Central memory CD8-positive, alpha-beta T cell (primary cell): ENCODE results near the gene SMR3B.

Experiments used
- ATAC-seq: fragments of 150-1000 bp; cut with Tn5 transposase; replicated peaks from 2 replicates; pipeline ENCODE4 v1.10.0; 2022; ENCODE audit warnings: mild to moderate bottlenecking, moderate FRiP score, moderate number of reproducible peaks; ENCODE audit not compliant: poor library complexity, severe bottlenecking; ENCODE audit errors: extremely low read depth
- DNase-seq, 2 donors: peaks; one replicate each; pipeline ENCODE4 v3.0.0; 2021; ENCODE audit warnings: low spot score in 2 of 2
- H3K27ac Mint-ChIP-seq: one replicate; pipeline ENCODE4 v1.8.0; 2022; ENCODE audit warnings: low read depth, mild to moderate bottlenecking, moderate library complexity, mixed read lengths
- H3K27me3 Mint-ChIP-seq: one replicate; pipeline ENCODE4 v1.8.0; 2022; ENCODE audit warnings: mixed read lengths
- H3K36me3 Mint-ChIP-seq: one replicate; pipeline ENCODE4 v1.8.0; 2022; ENCODE audit warnings: mild to moderate bottlenecking, moderate library complexity, mixed read lengths; ENCODE audit not compliant: insufficient read depth
- H3K4me1 Mint-ChIP-seq: one replicate; pipeline ENCODE4 v1.8.0; 2022; ENCODE audit warnings: mixed read lengths
- H3K4me3 Mint-ChIP-seq: one replicate; pipeline ENCODE4 v1.8.0; 2022; ENCODE audit warnings: mild to moderate bottlenecking, moderate library complexity, mixed read lengths
- H3K9me3 Mint-ChIP-seq: one replicate; pipeline ENCODE4 v1.8.0; 2022; ENCODE audit warnings: mixed read lengths

Gene SMR3B

DNA sequence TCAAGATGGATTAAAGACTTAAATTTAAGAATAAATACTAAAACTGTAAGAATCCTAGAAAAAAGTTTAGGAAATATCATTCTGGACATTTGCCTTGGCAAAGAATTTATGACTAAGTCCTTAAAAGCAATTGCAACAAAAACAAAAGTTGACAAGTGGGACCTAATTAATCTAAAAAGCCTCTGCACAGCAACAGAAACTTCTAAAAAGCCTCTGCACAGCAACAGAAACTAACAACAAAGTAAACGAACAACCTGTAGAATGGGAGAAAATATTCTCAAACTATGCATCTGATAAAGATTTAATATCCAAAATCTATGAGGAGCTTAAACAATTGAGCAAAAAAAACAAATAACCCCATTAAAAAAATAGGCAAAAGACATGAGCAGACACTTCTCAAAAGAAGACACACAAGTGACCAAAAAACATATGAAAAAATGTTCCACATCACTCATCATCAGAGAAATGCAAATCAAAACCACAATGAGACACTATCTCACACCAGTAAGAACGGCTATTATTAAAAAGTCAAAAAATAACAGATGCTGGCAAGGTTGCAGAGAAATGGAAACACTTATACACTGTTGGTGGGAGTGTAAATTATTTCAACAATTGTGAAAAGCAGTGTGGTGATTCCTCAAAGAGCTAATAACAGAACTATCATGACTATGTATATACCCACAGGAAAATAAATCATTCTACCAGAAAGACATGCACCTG, 9.3 kb downstream of the SMR3B start:
- Mint-ChIP-seq H3K36me3 (no peaks in the 10 kb centered on the region), H3K9me3 (peaks cover 20% of the 10 kb centered on the region), H3K4me1 (no peaks in the 10 kb centered on the region), H3K27ac (no peak overlapping the region), H3K27me3 (no peaks in the 10 kb centered on the region), H3K4me3 (no peak overlapping the region)
- ATAC-seq (no peak), DNase-seq (no peak)

DNA sequence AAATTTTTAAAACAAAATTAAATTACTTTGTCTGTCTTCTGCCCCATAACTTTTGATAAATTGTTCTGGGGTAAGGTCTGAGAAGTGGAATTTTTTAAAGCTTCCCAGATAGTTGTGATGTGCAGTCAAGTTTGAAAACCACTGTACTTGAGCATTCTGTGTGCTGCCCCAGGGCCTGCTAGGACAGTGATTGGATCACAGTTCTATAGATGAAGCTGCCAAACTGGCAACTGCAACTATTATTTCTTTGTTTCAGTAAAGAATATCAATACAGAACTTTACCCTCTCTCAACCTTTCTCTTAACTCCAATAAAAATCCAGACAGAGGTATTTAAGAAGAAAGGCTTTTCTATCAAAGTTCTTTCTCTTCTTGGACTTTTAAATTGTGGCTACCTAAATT, 14.6 kb downstream of the SMR3B start, which contains the start of gene OPRPN:
Gene OPRPN, plus strand, starts transcription at position 361 of the 400 bp plus-strand sequence. CDS start 1,346 bp downstream, outside the sequence.
- H3K36me3 Mint-ChIP-seq = no peaks in the 10 kb centered on the region
- no peak for DNase-seq
- no peak within 1 kb of the TSS for H3K4me3 Mint-ChIP-seq
- ATAC-seq = no peak
- no peaks in the 10 kb centered on the region for H3K27me3 Mint-ChIP-seq
- H3K4me1 Mint-ChIP-seq = no peaks in the 10 kb centered on the region
- no peak within 1 kb of the TSS for H3K27ac Mint-ChIP-seq
- H3K9me3 Mint-ChIP-seq = peaks cover 4% of the 10 kb centered on the region

DNA sequence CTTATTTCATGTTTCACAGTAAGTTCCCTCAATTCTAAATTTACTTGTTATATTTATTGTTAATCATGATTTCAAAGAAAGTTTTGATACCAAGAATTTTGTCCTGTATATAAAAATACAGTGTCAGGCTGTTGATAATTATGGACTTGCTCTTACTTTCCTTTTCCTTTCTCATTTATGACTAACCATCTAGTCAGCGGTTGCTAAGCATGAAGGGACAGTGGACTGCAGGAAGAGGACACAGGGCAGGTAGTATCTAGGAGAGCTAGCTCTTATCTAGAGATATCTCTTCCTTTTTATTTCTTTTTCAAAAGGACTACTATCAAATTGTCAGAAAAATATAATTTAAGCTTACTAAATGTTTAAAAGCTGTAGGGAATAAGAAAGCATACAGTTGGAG, 16.4 kb downstream of the SMR3B start:
- H3K27ac Mint-ChIP-seq = no peak overlapping the region

DNA sequence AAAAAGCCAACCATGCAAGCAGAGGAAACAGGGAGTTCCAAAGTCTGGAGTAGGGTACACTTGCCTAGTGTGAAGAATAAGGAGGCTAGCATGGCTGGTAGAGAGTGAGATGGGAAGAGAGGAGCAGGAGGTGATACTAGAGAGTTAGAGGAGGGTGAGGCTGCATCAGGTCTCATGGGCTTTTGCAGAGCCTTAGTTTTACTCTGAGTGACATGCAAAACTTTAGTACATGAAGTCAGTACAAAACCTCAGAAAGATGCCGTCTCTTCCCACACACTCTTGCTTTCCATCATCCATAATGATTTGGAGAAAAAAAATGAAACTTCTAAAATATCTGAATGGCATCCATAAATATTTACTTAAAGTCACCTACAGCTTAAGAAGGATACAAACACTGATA, 19.8 kb downstream of the SMR3B start:
- Mint-ChIP-seq H3K4me3 (no peak overlapping the region), H3K27ac (no peak overlapping the region), H3K27me3 (no peaks in the 10 kb centered on the region), H3K9me3 (no peaks in the 10 kb centered on the region), H3K36me3 (no peaks in the 10 kb centered on the region), H3K4me1 (no peaks in the 10 kb centered on the region)
- DNase-seq (no peak), ATAC-seq (no peak)

More for the DNA sequence above, 16.4 kb downstream of the SMR3B start:
- Mint-ChIP-seq H3K4me3 (no peak overlapping the region), H3K36me3 (no peaks in the 10 kb centered on the region), H3K27me3 (no peaks in the 10 kb centered on the region), H3K4me1 (no peaks in the 10 kb centered on the region), H3K9me3 (peaks cover 4% of the 10 kb centered on the region)
- DNase-seq (no peak), ATAC-seq (no peak)

DNA sequence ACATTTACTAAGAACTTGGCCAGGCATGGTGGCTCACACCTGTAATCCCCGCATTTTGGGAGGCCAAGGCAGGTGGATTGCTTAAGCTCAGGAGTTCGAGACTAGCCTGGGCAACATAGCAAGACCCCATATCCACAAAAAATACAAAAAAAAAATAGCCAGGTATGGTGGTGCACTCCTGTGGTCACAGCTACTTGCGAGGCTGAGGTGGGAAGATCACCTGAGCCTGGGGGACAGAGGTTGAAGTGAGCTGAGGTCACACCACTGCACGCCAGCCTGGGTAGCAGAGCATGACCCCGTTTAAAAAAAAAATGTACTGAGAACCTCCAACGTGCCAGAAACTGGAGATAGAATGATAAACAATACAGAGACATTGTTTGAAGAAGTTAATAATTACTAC, 22.8 kb downstream of the SMR3B start:
- Mint-ChIP-seq H3K27me3 (no peaks in the 10 kb centered on the region), H3K36me3 (no peaks in the 10 kb centered on the region), H3K4me1 (no peaks in the 10 kb centered on the region), H3K9me3 (peaks cover 8% of the 10 kb centered on the region), H3K27ac (no peak overlapping the region), H3K4me3 (no peak overlapping the region)
- ATAC-seq (no peak), DNase-seq (no peak)

DNA sequence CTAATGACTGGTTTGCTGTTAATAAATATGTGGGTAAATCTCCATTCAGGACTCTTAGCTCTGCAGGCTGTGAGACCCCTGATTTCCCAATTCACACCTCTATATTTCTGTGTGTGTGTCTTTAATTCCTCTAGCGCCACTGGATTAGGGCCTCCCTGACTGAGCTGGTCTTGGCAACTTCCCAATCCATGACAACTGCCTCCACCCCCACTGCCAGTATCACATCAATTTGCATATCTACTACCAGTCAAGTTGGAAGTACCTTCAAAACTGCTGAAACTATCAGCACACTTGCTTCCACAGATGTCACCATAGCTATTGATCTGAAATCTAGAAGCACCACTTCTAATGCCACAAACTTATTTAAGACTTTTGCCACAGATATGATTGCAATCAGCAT, 42.4 kb downstream of the SMR3B start:
- H3K27ac Mint-ChIP-seq = no peak overlapping the region
- no peak overlapping the region for H3K4me3 Mint-ChIP-seq
- no peaks in the 10 kb centered on the region for H3K36me3 Mint-ChIP-seq
- H3K4me1 Mint-ChIP-seq = no peaks in the 10 kb centered on the region
- H3K9me3 Mint-ChIP-seq = peaks cover 15% of the 10 kb centered on the region
- ATAC-seq (no peak), DNase-seq (no peak)
- H3K27me3 Mint-ChIP-seq = no peaks in the 10 kb centered on the region

DNA sequence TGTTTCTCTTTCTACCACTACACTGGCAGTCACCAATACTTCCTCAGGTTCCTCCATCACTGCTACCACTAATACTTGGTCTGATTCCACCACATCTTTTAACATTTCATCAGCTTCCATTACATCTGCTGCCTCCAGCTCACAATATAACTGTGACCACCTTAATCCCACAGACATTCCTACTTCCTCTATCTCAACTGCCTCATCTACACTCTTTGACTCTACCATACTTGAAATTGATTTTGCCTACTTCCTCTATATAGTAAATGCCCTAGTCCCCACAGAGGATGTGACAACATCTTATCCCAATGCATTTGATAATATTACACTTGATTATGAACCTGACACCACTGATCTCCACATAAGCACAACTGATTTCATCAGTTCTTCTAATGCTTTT, 43.9 kb downstream of the SMR3B start:
- DNase-seq (no peak), ATAC-seq (no peak)
- no peak overlapping the region for H3K27ac Mint-ChIP-seq
- H3K4me1 Mint-ChIP-seq = no peaks in the 10 kb centered on the region
- H3K4me3 Mint-ChIP-seq = no peak overlapping the region
- no peaks in the 10 kb centered on the region for H3K36me3 Mint-ChIP-seq
- H3K9me3 Mint-ChIP-seq = peaks cover 10% of the 10 kb centered on the region
- no peaks in the 10 kb centered on the region for H3K27me3 Mint-ChIP-seq

GRCh38 chr4:70437197-70437596, 54.3 kb downstream of the SMR3B start:
- no peaks in the 10 kb centered on the region for H3K27me3 Mint-ChIP-seq
- no peaks in the 10 kb centered on the region for H3K36me3 Mint-ChIP-seq
- no peak for DNase-seq
- peaks cover 9% of the 10 kb centered on the region for H3K9me3 Mint-ChIP-seq
- H3K27ac Mint-ChIP-seq = no peak overlapping the region
- H3K4me1 Mint-ChIP-seq = no peaks in the 10 kb centered on the region
- H3K4me3 Mint-ChIP-seq = no peak overlapping the region
- no peak for ATAC-seq
